Gastrocnemius medialis (tissue), 4 donors: ENCODE measurements around the gene RYR3. TPM values are rescaled to one million over a fixed set of nuclear protein-coding genes. Genes with fewer than 3 reads are reported as not detected.

ENCODE experiments used
- ATAC-seq, 2 donors: fragments of 150-250 bp; one replicate each; pipeline ENCODE4 v1.9.1; 2016
- DNase-seq, 2 donors: peaks; one replicate each; pipeline ENCODE4 v3.0.0-alpha.2; 2019
- H3K27ac ChIP-seq, 4 donors: fragments of 200-600 bp; sonication (generic); 1 replicate in 1 of 4; 2 replicates in 3 of 4; pipeline ENCODE4 v1.5.1; 2016 to 2018; ENCODE audit warnings: mild to moderate bottlenecking in 2 of 4, moderate library complexity in 1 of 4
- H3K27me3 ChIP-seq, 3 donors: fragments of 200-600 bp; sonication (generic) in 2 of 3; 1 replicate in 1 of 3; 2 replicates in 2 of 3; pipeline versions ENCODE4 v1.5.1 to v1.6.0; 2016 to 2019; ENCODE audit warnings: mild to moderate bottlenecking in 1 of 3, moderate library complexity in 1 of 3
- H3K36me3 ChIP-seq, 2 donors: fragments of 200-600 bp; sonication (generic) in 1 of 2; one replicate each; pipeline ENCODE4 v1.5.1; 2017 to 2018
- H3K4me1 ChIP-seq, 2 donors: fragments of 200-600 bp; sonication (generic) in 1 of 2; one replicate each; pipeline ENCODE4 v1.5.1; 2016 to 2017; ENCODE audit warnings: mild to moderate bottlenecking in 2 of 2
- H3K4me3 ChIP-seq, 4 donors: fragments of 200-600 bp; sonication (generic) in 3 of 4; 1 replicate in 1 of 4; 2 replicates in 3 of 4; pipeline ENCODE4 v1.5.1; 2016 to 2019; ENCODE audit warnings: mild to moderate bottlenecking in 2 of 4
- H3K9me3 ChIP-seq, 3 donors: fragments of 200-600 bp; sonication (generic) in 2 of 3; 1 replicate in 1 of 3; 2 replicates in 2 of 3; pipeline ENCODE4 v1.5.1; 2016 to 2019
- POLR2A ChIP-seq, 2 donors: fragments of 450-650 bp; IDR thresholded peaks; one replicate each; pipeline ENCODE4 v1.6.1; 2017; ENCODE audit warnings: antibody characterized with exemption in 2 of 2, mild to moderate bottlenecking in 2 of 2, moderate library complexity in 2 of 2
- in situ Hi-C, 4 donors: fragments of 200-750 bp; cut with MboI; loops; one replicate each; pipeline versions ENCODE4 v1.15.0 to v1.8.0; 2017; ENCODE audit warnings: low sequenced_read_pairs in 4 of 4
- intact Hi-C: fragments of 100-400 bp; cut with DNase I; formaldehyde crosslinking; loops from one replicate; pipeline ENCODE4 v1.15.1; 2023; ENCODE audit warnings: low total_unique reads
- total RNA-seq, 4 donors: library from RNA; depleted of rRNA; stranded (reverse); fragments of >200 nt; gene quantifications; one replicate each; pipeline versions ENCODE4 v1.1.0 to v1.2.3, GENCODE V29; 2016
- TF ChIP-seq, protein P1 (sequence below), 5 experiments: fragments of 450-650 bp in 3 of 5; fragments of 200-600 bp in 2 of 5; sonication (generic) in 2 of 5; IDR thresholded peaks in 4 of 5; conservative IDR thresholded peaks in 1 of 5; 1 replicate in 4 of 5; 2 replicates in 1 of 5; pipeline ENCODE4 v1.5.1; 2016 to 2019; ENCODE audit warnings: antibody characterized with exemption in 5 of 5, mild to moderate bottlenecking in 3 of 5, moderate library complexity in 3 of 5

Gene RYR3
- total RNA-seq, 4 donors from 2014 or later: 7.6 to 30.9 (median 20.6) TPM

DNA sequence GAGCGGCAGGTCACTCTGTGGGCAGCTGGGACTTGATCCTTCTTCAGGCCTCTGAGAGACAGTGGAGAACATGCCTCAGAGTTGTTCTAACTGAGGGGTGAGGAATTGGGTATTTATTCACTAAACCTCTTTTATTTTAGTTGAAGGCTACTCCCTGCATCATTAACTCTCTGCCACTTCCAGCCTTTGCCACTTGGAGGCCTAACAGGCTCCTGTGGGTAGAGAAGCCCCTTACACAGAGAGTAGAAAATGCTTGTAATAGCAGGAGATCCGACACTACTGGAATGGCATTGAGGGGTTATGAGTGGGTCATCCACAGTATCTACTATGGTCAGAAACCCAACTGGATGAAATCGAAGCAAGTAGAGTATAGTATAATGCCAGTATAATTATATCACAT, 81.7 kb downstream of the RYR3 start:
- in situ Hi-C loops (loop anchor here in 1 of 4 donors (10.0 kb wide), 1 partner anchor 82 kb away; no protein-coding TSS in a partner anchor), intact Hi-C loops (loop anchor here (5.0 to 10.0 kb wide), 2 partner anchors 80 to 1592 kb away; partner anchors contain the start of genes RYR3 and ZNF770)
- no peak overlapping the region for H3K4me3 ChIP-seq
- H3K9me3 ChIP-seq: no peaks in the 10 kb centered on the region
- ATAC-seq: no peak
- no peak for TF ChIP-seq POLR2A (IDR thresholded peaks at IDR 0.05)
- TF ChIP-seq, protein P1, sequence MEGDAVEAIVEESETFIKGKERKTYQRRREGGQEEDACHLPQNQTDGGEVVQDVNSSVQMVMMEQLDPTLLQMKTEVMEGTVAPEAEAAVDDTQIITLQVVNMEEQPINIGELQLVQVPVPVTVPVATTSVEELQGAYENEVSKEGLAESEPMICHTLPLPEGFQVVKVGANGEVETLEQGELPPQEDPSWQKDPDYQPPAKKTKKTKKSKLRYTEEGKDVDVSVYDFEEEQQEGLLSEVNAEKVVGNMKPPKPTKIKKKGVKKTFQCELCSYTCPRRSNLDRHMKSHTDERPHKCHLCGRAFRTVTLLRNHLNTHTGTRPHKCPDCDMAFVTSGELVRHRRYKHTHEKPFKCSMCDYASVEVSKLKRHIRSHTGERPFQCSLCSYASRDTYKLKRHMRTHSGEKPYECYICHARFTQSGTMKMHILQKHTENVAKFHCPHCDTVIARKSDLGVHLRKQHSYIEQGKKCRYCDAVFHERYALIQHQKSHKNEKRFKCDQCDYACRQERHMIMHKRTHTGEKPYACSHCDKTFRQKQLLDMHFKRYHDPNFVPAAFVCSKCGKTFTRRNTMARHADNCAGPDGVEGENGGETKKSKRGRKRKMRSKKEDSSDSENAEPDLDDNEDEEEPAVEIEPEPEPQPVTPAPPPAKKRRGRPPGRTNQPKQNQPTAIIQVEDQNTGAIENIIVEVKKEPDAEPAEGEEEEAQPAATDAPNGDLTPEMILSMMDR (IDR thresholded peaks at IDR 0.05 in 4 of 5, conservative IDR thresholded peaks at IDR 0.05 in 1 of 5): no peak
- peaks cover 34 to 60% of the 10 kb centered on the region in 2 donors for H3K4me1 ChIP-seq
- H3K36me3 ChIP-seq: no peaks in the 10 kb centered on the region
- H3K27me3 ChIP-seq: no peaks in the 10 kb centered on the region
- DNase-seq: no peak
- no peak overlapping the region for H3K27ac ChIP-seq

DNA sequence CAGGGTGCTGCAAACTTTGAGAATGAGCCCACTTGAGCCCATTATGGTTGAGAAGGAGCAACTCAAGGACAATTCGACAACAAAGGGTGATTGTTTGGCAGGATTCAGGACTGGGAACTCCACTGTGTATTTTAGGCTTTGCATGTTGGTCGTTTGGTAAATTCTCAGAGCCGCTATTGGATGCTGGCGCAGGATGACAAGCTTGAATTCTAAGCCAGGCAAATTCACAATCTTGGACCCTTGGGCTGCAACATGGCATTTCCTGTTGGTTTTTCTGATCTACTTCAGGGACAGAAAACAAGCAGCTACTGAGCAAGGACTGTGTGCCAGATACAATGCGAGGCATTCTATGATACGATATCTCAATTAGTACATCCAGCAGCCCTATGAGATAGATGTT, 82.8 kb downstream of the RYR3 start:
- Histone ChIP-seq H3K4me1 (peaks cover 34 to 60% of the 10 kb centered on the region in 2 donors), H3K36me3 (no peaks in the 10 kb centered on the region), H3K27me3 (no peaks in the 10 kb centered on the region), H3K9me3 (no peaks in the 10 kb centered on the region), H3K4me3 (no peak overlapping the region), H3K27ac (peak overlapping the region in 3 of 4 donors; percentile 85 to 91 (median 85))
- DNase-seq: no peak
- ATAC-seq: no peak
- intact Hi-C loops: loop anchor here (5.0 to 10.0 kb wide), 2 partner anchors 81 to 1591 kb away; partner anchors contain the start of genes RYR3 and ZNF770
- in situ Hi-C loops: loop anchor here in 1 of 4 donors (10.0 kb wide), 1 partner anchor 81 kb away; no protein-coding TSS in a partner anchor
- TF ChIP-seq POLR2A (IDR thresholded peaks at IDR 0.05): no peak
- TF ChIP-seq, protein P1 (IDR thresholded peaks at IDR 0.05 in 4 of 5, conservative IDR thresholded peaks at IDR 0.05 in 1 of 5): no peak

DNA sequence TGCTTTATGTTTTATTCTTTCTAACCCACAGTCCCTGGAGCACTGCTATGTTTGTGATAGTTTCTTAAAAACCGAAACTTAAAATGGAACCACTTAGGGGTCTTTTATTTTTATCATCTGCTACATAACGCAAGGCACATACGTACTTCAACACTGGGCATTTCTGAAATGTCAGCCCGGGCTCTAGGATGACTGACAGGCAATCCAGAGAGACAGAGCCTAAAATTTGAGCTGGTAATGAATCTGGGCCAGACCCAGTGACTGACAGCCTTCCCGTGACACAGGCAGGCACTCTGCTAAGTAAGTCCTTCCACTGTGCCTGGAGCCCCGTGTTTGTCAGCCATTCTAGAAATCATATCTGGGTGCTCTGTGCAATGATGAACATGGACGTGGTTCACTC, 84.6 kb downstream of the RYR3 start:
- peak overlapping the region; percentile 19 to 39 (median 24) for H3K4me3 ChIP-seq
- peak; percentile 90 to 92 for ATAC-seq

DNA sequence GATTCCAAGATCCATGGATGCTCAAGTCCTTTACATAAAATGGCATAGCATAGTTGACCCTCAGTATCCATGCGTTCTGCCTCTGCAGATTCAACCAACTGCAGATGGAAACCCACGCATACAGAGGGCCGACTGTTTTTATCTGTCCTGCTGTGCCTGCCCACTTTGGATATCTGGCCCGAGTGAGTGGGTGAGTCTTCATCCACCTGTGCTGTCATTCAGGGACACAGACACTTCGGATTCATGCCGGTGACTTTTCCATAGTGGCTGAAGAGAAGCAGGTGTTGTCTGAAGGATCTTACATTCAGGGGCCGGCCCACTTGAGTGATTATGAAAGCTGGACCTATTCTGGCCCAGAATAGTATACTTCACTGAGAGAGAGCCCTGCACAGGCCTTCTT, 85.1 kb downstream of the RYR3 start:
- Histone ChIP-seq H3K27ac (peak overlapping the region; percentile 85 to 91 (median 86)), H3K4me1 (peaks cover 30 to 46% of the 10 kb centered on the region in 2 donors), H3K27me3 (no peaks in the 10 kb centered on the region), H3K4me3 (peak overlapping the region in 3 of 4 donors; percentile 19 to 39 (median 29)), H3K36me3 (no peaks in the 10 kb centered on the region), H3K9me3 (no peaks in the 10 kb centered on the region)
- in situ Hi-C loops: loop anchor here in 1 of 4 donors (10.0 kb wide), 1 partner anchor 79 kb away; no protein-coding TSS in a partner anchor
- DNase-seq (peak in 1 of 2 donors; percentile 74), ATAC-seq (peak; percentile 62 to 84)
- intact Hi-C loops: loop anchor here (1.0 to 10.0 kb wide), 3 partner anchors 16 to 1589 kb away; partner anchors contain the start of gene ZNF770
- TF ChIP-seq, protein P1 (IDR thresholded peaks at IDR 0.05 in 4 of 5, conservative IDR thresholded peaks at IDR 0.05 in 1 of 5): no peak
- TF ChIP-seq POLR2A (IDR thresholded peaks at IDR 0.05): no peak

More for the DNA sequence above, 84.6 kb downstream of the RYR3 start:
- intact Hi-C loops: loop anchor here (1.0 to 10.0 kb wide), 3 partner anchors 17 to 1589 kb away; partner anchors contain the start of gene ZNF770
- Histone ChIP-seq H3K4me1 (peaks cover 30 to 49% of the 10 kb centered on the region in 2 donors), H3K27me3 (no peaks in the 10 kb centered on the region), H3K9me3 (no peaks in the 10 kb centered on the region), H3K36me3 (no peaks in the 10 kb centered on the region), H3K27ac (peak overlapping the region; percentile 85 to 91 (median 86))
- DNase-seq: peak; percentile 72 to 84
- TF ChIP-seq, protein P1 (IDR thresholded peaks at IDR 0.05 in 4 of 5, conservative IDR thresholded peaks at IDR 0.05 in 1 of 5): no peak
- TF ChIP-seq POLR2A (IDR thresholded peaks at IDR 0.05): peak in 1 of 2 donors; percentile 30
- in situ Hi-C loops: loop anchor here in 1 of 4 donors (10.0 kb wide), 1 partner anchor 79 kb away; no protein-coding TSS in a partner anchor
